ENCODE measurements around the gene ACBD4. TPM values are rescaled to one million over a fixed set of nuclear protein-coding genes. Genes with fewer than 3 reads are reported as not detected.
A peak's percentile ranks its signal among the peaks of the same experiment; 100 is the strongest.

ACBD4 gene
- total RNA-seq, 1 experiment from 2014 or later = 9.7 TPM

GRCh38 chr17:45170931-45171337, 35.4 kb downstream of the ACBD4 start:
- Histone ChIP-seq H2BK5ac (ENCODE audit: insufficient read length, low read length) (no peak overlapping the region), H3K79me1 (ENCODE audit: insufficient read depth, low read depth, low read length, poor library complexity, severe bottlenecking) (no peaks in the 10 kb centered on the region), H4K91ac (ENCODE audit: insufficient read length, low read depth, low read length) (no peak overlapping the region), H3K14ac (ENCODE audit: insufficient read depth, low read length) (no peak overlapping the region), H2BK15ac (ENCODE audit: low read depth, low read length) (no peak overlapping the region), H3K9ac (ENCODE audit: extremely low read depth, insufficient read length, low read length) (no peak overlapping the region), H2BK120ac (ENCODE audit: low read depth, low read length, poor library complexity, severe bottlenecking) (no peak overlapping the region), H3K4ac (ENCODE audit: low read depth, low read length) (no peak overlapping the region), H3K4me2 (ENCODE audit: insufficient read depth, insufficient read length, low read length) (no peak overlapping the region), H3K56ac (ENCODE audit: insufficient read length, low read depth, low read length) (no peak overlapping the region), H4K8ac (replicated peaks; ENCODE audit: insufficient read length, low read depth, low read length) (no peak overlapping the region), H2BK20ac (ENCODE audit: low read depth, low read length, poor library complexity, severe bottlenecking) (no peak overlapping the region), H3K4me1 (ENCODE audit: insufficient read depth, low read length) (peaks cover 2% of the 10 kb centered on the region; the same call in 1 of the 2 replicates), H3T11ph (ENCODE audit: low read length) (no peak overlapping the region), H3K27me3 (ENCODE audit: insufficient read depth, low read length) (no peaks in the 10 kb centered on the region), H4K20me1 (ENCODE audit: control insufficient read depth, insufficient read depth, insufficient read length) (no peaks in the 10 kb centered on the region), H2AK5ac (ENCODE audit: insufficient read length, low read length) (no peak overlapping the region), H2AFZ (ENCODE audit: low read length) (no peak overlapping the region), H3K23ac (ENCODE audit: insufficient read length, low read depth, low read length) (no peak overlapping the region), H3K18ac (ENCODE audit: insufficient read length, low read depth, low read length) (peak overlapping the region; percentile 55), H2BK12ac (ENCODE audit: insufficient read length, low read depth, low read length) (no peak overlapping the region), H4K5ac (ENCODE audit: insufficient read length, low read depth, low read length) (no peak overlapping the region), H3K9me3 (ENCODE audit: control insufficient read depth, low read depth, low read length) (no peaks in the 10 kb centered on the region), H3K27ac (ENCODE audit: insufficient read length, low read depth, low read length) (no peak overlapping the region), H3K23me2 (ENCODE audit: insufficient read length, low read depth, low read length, poor library complexity, severe bottlenecking) (no peaks in the 10 kb centered on the region), H3K79me2 (ENCODE audit: insufficient read depth, low read length) (no peaks in the 10 kb centered on the region)
- TF ChIP-seq CTCF (conservative IDR thresholded peaks at IDR 0.05) = no peak
- Mint-ChIP-seq H3K27me3 (ENCODE audit: low read depth) (no peaks in the 10 kb centered on the region), H3K27ac (peak overlapping the region; percentile 48 to 97 (median 93); a peak in 6 of 7 replicates), H3K4me1 (peaks cover 30 to 40% of the 10 kb centered on the region in 2 experiments), H3K9me3 (no peaks in the 10 kb centered on the region), H3K36me3 (ENCODE audit: insufficient read depth in 1 of 3, low read depth in 3 of 3) (peaks cover 2 to 23% (median 12%) of the 10 kb centered on the region in 3 experiments; a peak in 6 of 7 replicates), H3K4me3 (0 out of 5 replicates have a peak overlapping the region, but pooled peaks of 1 of the 2 experiments have one; percentile 25)
- WGBS (ENCODE audit: extremely low coverage, insufficient read length, low lambda C conversion rate) = no CpG with 5 or more reads among the region's 5 CpGs
- DNase-seq = peak; percentile 38

Measured in H9 (cell line).